HG02970 (cell line): ENCODE results near the gene C2orf92.
"Not testable (repeated sequence)": the region's sequence is repeated elsewhere in the genome, so short reads cannot be mapped to it uniquely, and the experiment has no call there.

Experiments
- ATAC-seq: cut with Tn5 transposase; IDR thresholded peaks from one replicate; pipeline ENCODE4 v1.9.1; 2021; ENCODE audit warnings: mild to moderate bottlenecking, moderate library complexity, moderate number of reproducible peaks; ENCODE audit not compliant: unreplicated experiment, low FRiP score

C2orf92 gene

GRCh38 chr2:97688062-97688827, 18.7 kb downstream of the C2orf92 start:
- no peak for ATAC-seq

DNA sequence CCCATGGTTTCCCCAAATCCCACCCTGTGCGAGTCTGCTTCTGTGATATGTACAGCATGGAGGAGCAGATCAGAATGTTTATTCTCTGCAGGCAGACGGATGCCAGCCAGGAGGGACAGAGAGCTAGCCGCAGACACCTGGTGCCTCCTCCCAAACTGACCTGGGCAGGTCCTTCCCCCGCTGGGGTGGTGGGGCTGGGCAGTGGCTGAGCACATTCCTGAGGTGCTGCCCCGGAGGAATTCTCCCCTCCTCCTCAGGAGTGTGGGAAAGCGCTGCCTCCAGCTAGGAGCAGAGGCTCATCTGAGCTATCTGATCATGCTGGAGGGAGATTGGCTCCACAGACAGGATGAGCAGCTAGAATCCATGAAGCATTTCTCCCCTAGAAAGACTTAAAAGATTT, 21.7 kb downstream of the C2orf92 start:
- no peak for ATAC-seq

GRCh38 chr2:97693476-97693875, 24.0 kb downstream of the C2orf92 start:
- ATAC-seq, result no peak

GRCh38 chr2:97695744-97696143, 26.2 kb downstream of the C2orf92 start:
- no peak for ATAC-seq

- no peak for ATAC-seq
These were observed 28.0 kb downstream of the C2orf92 start for GRCh38 chr2:97697252-97698235.

DNA sequence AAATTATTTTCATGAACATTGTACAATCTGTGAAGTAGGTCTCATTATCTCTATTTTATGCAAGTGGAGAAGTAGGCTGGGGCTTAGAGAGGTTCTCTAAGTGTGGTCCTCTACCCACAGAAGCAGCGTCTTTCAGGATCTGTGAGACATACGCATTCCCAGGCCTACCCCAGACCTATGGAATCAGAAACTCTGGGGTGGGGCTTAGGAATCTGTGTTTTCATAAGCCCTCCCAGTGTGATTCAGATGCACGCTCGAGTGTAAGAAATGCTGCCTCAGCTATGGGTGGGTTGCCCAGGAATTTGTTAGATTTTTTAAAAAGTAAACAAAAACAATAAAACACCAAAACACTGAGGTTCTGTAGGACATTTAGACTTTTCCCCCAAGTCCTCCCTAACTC, 29.0 kb downstream of the C2orf92 start:
- ATAC-seq, result no peak

GRCh38 chr2:97699765-97700444, 30.4 kb downstream of the C2orf92 start:
- ATAC-seq, result no peak

- no peak for ATAC-seq
These were observed 31.7 kb downstream of the C2orf92 start for GRCh38 chr2:97701186-97701585.

DNA sequence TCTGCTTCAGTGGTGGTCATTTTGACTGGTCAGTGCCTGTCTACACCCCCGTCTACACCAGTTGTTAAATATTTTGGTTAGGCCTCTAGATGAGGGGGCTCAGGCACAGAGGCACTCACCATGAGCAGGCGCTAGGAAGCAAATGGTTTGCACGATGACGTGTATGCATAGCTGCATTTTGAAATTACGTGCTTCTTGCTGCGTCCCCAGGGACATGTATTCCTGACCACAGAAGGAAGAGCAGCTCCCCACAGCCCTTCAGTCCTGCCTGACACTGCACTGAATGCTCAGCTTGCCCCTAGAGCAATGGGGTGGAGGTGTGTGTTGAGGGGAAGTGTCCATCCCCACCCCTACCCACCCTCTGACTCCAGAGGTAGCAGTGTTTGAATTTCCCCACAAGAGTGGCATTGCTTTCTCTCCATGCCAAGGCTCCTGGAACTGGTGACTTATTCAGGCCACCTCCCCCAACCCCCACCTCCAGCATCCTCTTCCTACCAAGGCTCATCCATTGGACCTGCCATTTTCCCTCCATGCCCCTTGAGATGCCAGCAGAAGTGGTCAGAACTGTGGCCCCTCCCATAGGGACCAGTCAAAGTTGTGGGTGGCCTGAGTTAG, 32.4 kb downstream of the C2orf92 start:
- no peak for ATAC-seq

GRCh38 chr2:97702731-97703470, 33.4 kb downstream of the C2orf92 start:
- ATAC-seq, result no peak

DNA sequence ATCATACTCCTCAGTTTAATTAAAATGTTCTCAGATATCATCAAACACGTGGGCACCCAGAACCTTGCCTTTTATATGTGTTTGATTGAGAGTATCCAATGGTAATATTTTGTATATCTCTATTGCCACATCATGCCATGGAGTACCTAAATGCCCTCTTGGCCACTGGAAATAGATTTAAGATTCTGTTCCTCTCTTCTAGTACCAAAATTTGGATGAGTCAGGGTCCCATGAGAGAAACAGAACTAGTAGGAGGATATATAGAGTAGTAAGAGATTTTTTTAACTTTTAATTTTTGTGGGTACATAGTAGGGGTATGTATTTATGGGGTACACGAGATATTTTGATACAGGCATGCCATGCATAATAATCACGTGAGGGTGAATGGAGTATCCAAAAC, 34.2 kb downstream of the C2orf92 start:
- ATAC-seq, result no peak

DNA sequence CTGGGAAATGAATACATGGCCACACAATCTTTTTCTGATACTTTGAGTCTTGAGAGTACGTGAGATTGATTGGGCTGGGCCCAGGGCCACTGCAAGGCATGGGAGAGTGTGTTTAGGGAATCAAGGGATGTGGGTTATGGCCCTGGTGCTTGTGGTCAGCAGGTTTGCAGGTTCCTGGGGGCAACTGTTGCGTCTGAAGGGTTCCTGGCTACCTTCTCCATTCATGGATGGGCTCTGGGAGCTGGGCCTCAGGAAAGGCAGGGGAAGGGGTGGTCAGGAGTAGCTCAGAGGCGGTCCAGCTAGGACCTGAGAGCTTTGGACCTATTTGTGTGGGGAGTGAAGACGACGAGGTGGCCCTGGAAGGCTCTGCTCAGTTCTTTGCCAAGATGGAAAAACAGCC, 35.5 kb downstream of the C2orf92 start:
- ATAC-seq, result no peak

DNA sequence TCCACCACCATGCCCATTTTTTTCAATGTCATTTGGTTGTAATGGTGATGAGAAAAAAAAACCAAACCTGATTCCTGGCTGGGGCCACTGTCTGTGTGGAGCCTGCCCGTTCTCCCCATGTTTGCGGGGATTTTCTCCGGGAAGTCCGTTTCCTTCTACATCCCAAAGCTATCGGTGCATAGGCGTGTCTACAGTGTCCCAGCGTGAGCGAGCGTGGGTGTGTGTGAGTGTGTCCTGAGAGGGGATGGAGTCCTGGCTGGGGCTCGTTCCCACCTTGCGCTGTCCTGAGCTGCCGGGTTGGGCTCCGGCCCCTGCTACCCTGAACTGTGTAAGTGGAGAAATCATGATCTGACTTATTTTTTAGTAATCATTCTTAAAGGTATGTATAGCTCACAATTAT, 36.6 kb downstream of the C2orf92 start:
- no peak for ATAC-seq

DNA sequence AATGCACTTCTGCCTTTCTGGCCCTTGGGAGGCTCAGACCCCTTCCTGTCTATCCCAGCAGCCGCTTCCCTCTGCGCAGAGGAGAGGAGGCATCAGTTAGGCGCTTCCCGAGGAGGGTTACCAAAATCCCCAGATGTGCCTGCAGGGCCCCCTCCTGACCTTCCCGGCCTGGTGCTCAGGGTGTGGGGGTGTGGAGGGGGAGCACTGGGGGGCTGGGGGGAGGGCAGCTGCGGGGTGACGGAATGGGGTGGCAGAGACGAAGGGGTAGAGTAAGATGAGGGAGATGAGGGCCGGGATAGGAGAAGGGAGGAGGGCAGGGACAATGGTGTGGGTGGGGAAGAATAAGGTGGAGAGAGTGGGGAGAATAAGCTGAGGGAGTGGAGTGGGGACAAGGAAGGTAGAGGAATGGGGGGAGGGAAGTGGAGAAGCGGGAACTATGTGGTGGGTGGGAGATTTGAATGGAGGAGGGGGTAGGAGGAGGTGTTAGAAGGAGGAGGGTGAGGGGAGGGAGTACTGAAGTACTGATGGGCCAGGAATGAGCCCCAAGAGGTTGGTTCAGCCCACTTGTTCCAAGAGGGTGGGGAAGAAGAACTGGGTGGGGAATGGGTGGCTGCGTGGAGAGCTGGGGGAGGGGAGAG, 37.3 kb downstream of the C2orf92 start:
- ATAC-seq, result no peak

DNA sequence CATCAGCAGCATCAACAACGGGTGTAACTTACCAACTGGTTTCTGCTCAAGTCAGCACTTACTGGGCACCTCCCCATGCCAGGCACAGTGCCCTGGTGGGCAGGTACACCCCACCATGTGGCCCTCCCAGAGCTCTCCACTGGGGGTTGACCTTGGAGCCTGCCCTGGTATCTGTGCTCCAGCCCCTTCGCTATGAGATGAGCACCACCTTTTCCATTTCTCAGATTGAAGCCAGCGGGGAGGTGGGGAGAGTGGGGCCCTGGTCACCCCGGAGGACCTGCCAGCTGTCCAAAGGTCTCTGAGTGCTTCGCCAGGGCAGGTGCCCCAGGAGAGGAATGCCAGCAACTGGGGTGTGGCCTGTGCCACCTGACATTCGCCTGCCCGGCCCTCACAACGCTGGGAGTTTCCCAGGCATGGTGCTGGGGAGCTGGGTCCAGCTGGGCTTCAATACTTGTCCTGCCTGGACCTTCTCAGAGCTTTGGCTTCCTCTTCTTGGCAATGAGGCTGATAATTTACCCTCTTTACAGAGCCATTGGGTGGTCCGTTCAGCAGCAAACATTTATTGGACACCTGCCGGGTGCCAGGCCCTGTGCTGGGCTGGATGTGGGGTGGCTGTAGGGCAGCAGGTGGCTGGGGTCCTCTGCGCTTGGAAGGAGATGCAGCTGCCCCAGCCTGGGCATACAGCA, 38.0 kb downstream of the C2orf92 start:
- no peak for ATAC-seq

DNA sequence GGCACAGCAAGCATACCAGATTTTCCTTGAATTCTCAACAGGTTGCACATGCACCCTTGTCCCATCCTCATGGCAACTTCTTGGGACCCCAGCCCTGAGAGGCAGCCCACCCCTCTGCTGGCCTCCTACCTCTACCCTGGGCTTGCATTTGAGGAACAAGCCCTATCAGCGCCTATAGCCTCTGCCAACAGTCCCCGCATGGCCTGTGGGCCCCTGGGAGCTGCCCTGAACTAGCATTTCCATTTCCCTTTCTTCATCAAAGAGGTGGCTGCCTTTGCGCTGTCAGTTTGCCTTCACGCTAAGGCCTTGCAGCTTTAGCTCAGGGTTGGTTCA, 38.5 kb downstream of the C2orf92 start:
- no peak for ATAC-seq

DNA sequence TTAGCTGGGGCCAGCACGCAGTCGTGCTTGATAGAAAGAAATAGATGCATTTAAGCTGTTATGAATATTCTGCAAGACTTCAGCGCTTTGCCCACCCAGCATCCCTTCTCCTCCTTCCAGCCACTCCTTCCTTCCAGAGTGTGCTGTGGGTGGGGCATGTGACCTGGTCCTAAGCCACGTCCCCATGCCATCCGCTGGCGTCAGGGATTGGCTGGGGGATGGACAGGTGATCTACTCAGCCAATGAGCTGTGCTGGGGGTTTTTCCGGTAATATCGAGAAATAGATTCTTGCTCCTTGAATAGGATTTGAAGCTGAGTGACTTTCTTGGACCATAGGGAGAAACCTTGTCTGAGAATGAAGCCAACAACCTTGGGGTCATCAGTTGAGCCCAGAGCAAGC, 39.1 kb downstream of the C2orf92 start:
- no peak for ATAC-seq

DNA sequence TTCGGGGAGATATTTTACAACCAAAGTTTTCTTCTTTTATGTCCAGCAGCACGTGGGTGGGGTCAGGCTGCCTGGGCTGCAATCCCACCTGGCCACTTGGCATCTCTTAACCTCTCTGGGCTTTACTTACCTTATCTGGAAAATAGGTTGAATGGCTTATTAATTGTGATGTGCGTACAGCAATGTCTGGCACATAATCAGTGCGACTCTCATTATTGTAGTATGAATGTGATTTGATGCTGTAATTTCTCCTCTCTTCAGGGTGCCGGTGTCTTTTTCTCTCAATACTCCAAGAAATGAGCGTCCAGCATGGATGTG, 41.8 kb downstream of the C2orf92 start:
- ATAC-seq, result no peak

- ATAC-seq, result not testable (repeated sequence)
These were observed 42.7 kb downstream of the C2orf92 start for GRCh38 chr2:97712175-97712574.
